SK-N-MC (cell line): Measurements from ENCODE around the gene KCNMA1.

Experiments
- DNase-seq: peaks from one replicate; pipeline ENCODE4 v3.0.0-alpha.2; 2011; ENCODE audit warnings: low read depth, low spot score
- H3K27ac ChIP-seq: fragments of 200-600 bp; sonication (generic); 2 replicates; pipeline ENCODE4 v1.5.1; 2016; ENCODE audit warnings: mixed run types
- H3K36me3 ChIP-seq: fragments of 200-600 bp; sonication (generic); 2 replicates; pipeline ENCODE4 v1.6.1; 2017; ENCODE audit warnings: antibody characterized with exemption, low read length, mixed read lengths; ENCODE audit not compliant: insufficient read depth
- H3K4me3 ChIP-seq: fragments of 200-600 bp; sonication (generic); 2 replicates; pipeline ENCODE4 v1.5.1; 2016
- H3K9ac ChIP-seq: fragments of 200-600 bp; sonication (generic); 2 replicates; pipeline ENCODE4 v1.8.0; 2017; ENCODE audit warnings: mixed run types, mixed read lengths; ENCODE audit not compliant: insufficient read length
- H3K9me3 ChIP-seq: fragments of 200-600 bp; sonication (generic); 2 replicates; pipeline ENCODE4 v1.6.1; 2017; ENCODE audit warnings: low read depth, mild to moderate bottlenecking, antibody characterized with exemption, low read length, moderate library complexity, mixed read lengths
- EZH2 ChIP-seq: fragments of 200-600 bp; sonication (generic); IDR thresholded peaks from one replicate; pipeline ENCODE4 v1.6.1; 2017; ENCODE audit warnings: antibody characterized with exemption
- FOXP2 ChIP-seq: optimal IDR thresholded peaks from 2 replicates; pipeline ENCODE3; 2011; ENCODE audit warnings: mild to moderate bottlenecking, moderate library complexity; ENCODE audit not compliant: insufficient read depth; ENCODE audit errors: extremely low read length, control extremely low read depth
- POLR2AphosphoS5 ChIP-seq: IDR thresholded peaks from 2 replicates; pipeline ENCODE4 v1.6.1; 2012; ENCODE audit warnings: mild to moderate bottlenecking, low read depth, low read length, borderline replicate concordance

KCNMA1 gene

DNA sequence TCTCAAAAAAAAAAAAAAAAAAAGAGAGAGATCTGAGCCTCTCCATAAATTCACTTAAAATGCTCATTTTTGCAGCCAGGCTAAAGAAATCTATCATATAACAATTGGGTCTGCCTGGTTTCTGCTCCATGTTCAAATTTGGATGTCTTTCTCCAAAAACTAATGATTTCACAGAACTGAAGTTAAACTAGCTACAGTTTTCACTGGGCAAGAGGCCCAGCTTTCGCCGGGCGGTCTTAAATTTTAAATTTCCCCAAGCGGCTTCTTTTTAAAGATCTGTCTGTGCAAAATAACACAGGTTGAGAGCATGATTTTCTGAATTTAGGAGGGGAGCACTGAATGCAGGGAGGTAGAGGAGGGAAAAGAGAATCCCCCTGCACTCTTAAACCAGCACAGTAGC, 603.4 kb downstream of the KCNMA1 start:
- Histone ChIP-seq H3K27ac (no peak overlapping the region), H3K9me3 (no peaks in the 10 kb centered on the region)

DNA sequence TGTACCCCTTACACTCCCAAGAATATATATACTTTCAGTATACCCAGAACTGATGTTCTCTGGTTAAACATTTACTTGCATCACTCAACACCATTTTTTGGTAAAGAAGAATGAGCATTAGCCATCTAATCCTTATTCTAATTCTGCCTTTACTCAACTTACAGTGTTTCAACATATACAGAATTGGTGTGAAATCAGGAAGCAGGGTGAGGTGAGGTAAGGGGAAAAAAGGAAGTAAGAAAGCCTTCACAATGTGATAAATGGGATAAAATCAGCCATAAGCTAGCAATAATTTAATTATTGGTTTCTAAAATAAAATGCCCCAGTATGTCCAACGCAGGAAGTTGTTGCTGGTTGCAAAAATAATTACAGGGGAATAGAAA, 605.4 kb downstream of the KCNMA1 start:
- no peaks in the 10 kb centered on the region for H3K9me3 ChIP-seq
- no peak for DNase-seq
- H3K9ac ChIP-seq: no peak overlapping the region
- H3K36me3 ChIP-seq: no peaks in the 10 kb centered on the region
- no peak overlapping the region for H3K4me3 ChIP-seq
- TF ChIP-seq EZH2 (no peak), POLR2AphosphoS5 (no peak)
- H3K27ac ChIP-seq: no peak overlapping the region

More for the DNA sequence above, 603.4 kb downstream of the KCNMA1 start:
- H3K36me3 ChIP-seq: no peaks in the 10 kb centered on the region
- H3K9ac ChIP-seq: no peak overlapping the region
- H3K4me3 ChIP-seq: no peak overlapping the region
- TF ChIP-seq POLR2AphosphoS5: no peak
- TF ChIP-seq EZH2: no peak
- TF ChIP-seq FOXP2: no peak
- no peak for DNase-seq

DNA sequence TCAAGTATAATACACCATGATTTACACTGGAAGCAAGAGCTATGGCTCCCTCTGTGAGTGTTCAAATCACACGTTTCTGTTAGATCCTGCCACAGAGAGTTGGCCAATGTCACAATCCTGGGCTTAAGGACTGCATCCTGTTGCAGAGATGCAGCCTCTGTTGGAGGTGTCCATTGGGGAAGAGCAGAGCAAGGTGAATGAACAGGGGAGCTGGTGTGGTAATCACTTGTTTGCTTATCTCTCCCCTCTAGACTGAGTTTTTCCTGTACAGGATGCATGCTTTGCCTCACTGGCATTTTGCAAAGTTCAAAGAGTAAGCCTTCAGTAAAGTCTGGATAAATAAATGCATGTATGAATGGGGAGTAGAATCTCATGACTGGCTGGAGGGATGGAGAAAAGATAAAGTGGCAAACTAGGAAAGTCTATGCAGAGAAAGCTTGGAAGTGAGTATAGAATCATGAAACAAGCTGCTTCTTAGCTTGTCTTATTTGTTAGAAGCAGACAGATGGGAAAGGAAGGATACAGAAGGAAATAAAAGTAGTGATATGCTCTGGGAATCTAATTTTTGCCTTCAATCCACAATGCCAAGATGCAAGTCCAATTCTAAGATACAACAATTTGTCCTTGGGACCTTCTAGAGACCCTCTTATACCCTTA, 605.9 kb downstream of the KCNMA1 start:
- DNase-seq: no peak
- Histone ChIP-seq H3K9me3 (no peaks in the 10 kb centered on the region), H3K27ac (no peak overlapping the region), H3K9ac (no peak overlapping the region), H3K36me3 (no peaks in the 10 kb centered on the region), H3K4me3 (no peak overlapping the region)
- TF ChIP-seq EZH2: no peak
- no peak for TF ChIP-seq POLR2AphosphoS5
- TF ChIP-seq FOXP2: no peak

DNA sequence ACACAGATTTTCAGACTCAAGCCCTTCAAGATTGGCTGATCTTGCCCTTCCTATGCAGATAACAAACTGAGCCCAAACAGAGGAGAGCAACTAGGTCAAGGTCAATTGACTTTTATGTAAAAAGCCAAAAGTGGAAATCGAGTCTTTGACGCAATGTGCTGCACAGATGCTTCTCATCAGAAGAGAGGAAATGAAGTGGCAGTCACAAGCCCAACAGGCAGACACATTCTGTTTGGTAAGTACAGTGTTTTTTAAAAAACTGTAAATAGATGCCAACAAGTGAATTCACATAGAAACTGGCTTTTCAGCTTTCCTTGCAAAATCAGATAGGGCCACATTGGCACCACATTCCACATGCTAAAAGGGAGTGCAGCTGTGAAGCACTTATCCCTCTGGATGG, 606.6 kb downstream of the KCNMA1 start:
- Histone ChIP-seq H3K36me3 (no peaks in the 10 kb centered on the region), H3K27ac (no peak overlapping the region), H3K9ac (no peak overlapping the region), H3K4me3 (no peak overlapping the region), H3K9me3 (no peaks in the 10 kb centered on the region)
- TF ChIP-seq POLR2AphosphoS5 (no peak), FOXP2 (no peak), EZH2 (no peak)
- no peak for DNase-seq

DNA sequence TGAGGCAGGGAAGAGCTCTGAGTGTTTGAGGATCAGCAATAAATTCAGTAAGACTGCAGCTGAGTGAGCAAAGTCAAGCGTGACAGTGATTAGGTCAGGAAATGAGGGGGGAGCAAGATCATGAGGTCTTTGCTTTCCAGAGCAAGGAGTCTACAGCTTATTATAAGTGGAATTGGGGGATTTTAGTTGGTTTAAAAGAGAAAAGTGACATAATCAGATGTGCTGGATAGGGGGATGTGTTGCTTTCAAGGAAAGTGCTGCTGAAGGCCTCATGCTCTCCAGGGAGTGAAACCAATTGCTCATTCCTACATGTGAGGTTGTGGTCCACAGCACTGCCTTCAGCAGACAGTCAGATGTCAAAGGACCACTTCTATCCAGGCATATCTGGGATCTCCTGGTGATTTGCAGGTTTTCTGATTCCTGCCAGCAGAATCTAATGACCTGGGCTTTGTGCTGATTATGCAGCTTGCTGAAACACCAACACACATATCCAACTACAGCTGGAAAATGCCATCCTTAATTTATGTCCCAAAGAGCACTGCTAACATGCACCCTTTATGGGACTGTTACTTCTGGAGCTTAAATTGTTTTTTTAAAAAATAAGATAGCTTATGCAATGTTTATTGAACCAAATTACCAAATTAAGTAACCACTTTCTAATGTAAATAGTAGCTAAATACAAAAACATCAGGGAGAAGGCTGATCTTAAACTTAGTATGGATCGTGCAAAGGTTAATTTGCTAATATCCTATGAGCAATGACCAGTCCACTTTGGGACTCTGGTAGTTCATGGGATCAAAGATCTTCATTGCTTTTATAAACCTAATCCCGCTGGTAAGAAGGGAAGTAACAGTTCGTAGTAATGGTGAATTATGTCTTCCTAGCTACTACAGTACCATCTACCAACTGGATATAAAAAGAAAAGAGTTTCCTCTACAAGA, 607.6 kb downstream of the KCNMA1 start:
- no peak for DNase-seq
- no peak overlapping the region for H3K27ac ChIP-seq

DNA sequence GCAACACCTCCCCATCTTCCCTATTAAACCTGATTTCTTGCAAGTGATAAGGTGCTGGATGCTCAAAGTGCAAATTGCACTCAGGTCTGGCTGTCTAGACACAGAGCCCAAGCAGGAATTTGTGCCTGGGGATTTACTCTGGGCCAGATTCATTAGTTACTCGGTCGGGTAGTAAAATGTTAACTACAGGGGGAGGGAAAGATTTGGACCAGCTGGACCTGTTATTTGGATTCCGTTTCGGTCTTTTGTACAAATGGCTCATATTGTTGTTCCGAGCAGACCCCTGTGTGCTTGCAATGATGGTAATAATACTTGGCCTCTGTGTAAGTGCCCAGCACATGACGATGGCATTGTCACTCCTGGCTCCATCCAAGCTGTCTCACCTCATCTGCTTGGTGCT, 609.6 kb downstream of the KCNMA1 start:
- Histone ChIP-seq H3K9me3 (no peaks in the 10 kb centered on the region), H3K4me3 (no peak overlapping the region), H3K27ac (no peak overlapping the region), H3K36me3 (no peaks in the 10 kb centered on the region), H3K9ac (no peak overlapping the region)
- DNase-seq: no peak
- TF ChIP-seq FOXP2 (no peak), POLR2AphosphoS5 (no peak), EZH2 (no peak)

More for the DNA sequence above, 607.6 kb downstream of the KCNMA1 start:
- TF ChIP-seq POLR2AphosphoS5 (no peak), EZH2 (no peak), FOXP2 (no peak)
- Histone ChIP-seq H3K36me3 (no peaks in the 10 kb centered on the region), H3K4me3 (no peak overlapping the region), H3K9ac (no peak overlapping the region), H3K9me3 (no peaks in the 10 kb centered on the region)

DNA sequence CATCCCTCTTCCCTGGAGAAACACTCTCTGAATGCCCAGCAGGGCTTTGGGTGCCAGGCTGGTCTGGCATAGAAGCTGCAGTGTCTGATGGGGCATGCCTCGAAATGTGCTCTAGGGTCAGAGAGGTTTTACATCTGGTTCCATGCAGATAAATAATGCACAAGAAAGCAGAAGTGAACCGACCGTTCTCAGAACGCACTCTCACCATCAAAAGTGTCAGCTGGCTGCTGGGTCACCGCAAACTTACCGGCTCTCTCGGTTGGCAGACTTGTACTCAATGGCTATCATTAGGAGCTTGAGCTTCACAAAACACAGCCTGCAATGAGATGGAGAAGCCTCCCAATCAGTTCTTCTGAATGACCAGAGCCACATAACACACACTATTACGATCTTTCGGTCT, 610.0 kb downstream of the KCNMA1 start:
- Histone ChIP-seq H3K4me3 (no peak overlapping the region), H3K36me3 (no peaks in the 10 kb centered on the region), H3K27ac (no peak overlapping the region), H3K9me3 (no peaks in the 10 kb centered on the region), H3K9ac (no peak overlapping the region)
- TF ChIP-seq FOXP2 (no peak), POLR2AphosphoS5 (no peak), EZH2 (no peak)
- no peak for DNase-seq

DNA sequence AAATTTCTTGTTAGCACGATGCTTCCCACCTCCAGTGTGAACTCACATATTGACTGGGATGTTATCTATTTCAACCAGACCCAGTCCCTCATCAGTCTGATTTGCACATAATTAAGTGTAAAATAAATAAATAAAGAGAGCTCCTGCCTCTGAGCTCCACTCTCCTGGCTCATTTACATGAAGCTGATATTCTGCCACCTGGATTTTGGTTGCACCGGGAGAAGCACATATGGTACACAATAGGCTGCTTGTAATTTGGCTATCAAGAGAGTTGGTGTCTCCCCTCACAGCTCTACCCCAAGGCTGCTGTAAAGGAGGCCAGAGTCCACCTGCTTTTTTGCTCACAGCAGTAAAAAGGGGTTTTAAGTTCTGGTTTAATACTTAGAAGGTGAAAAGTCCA, 610.5 kb downstream of the KCNMA1 start:
- no peak for DNase-seq
- Histone ChIP-seq H3K9ac (no peak overlapping the region), H3K4me3 (no peak overlapping the region), H3K36me3 (no peaks in the 10 kb centered on the region), H3K27ac (no peak overlapping the region), H3K9me3 (no peaks in the 10 kb centered on the region)
- TF ChIP-seq POLR2AphosphoS5: no peak
- no peak for TF ChIP-seq FOXP2
- no peak for TF ChIP-seq EZH2
